HepG2 (cell line): ENCODE data around the gene SH3TC2. TPM values are rescaled to one million over a fixed set of nuclear protein-coding genes. Genes with fewer than 3 reads are reported as not detected.

Experiments used
- ATF7-NPFF ChIP-seq: sonication (generic); formaldehyde crosslinking; IDR thresholded peaks from 2 replicates; pipeline ENCODE4 v1.8.1; 2023; ENCODE audit warnings: mild to moderate bottlenecking, low read depth, missing genetic modification reagents, moderate library complexity
- HDAC6 ChIP-seq: fragments of 200-600 bp; sonication (generic); IDR thresholded peaks from 2 replicates; pipeline ENCODE4 v1.7.0; 2017; ENCODE audit warnings: mild to moderate bottlenecking, antibody characterized with exemption, low read length, low read depth
- NCOA5 ChIP-seq: sonication (generic); formaldehyde crosslinking; IDR thresholded peaks from 2 replicates; pipeline ENCODE4 v1.4.0; 2020; ENCODE audit warnings: missing genetic modification reagents
- TCF12 ChIP-seq, 2 experiments: fragments of 450-650 bp in 1 of 2; sonication (generic) in 1 of 2; formaldehyde crosslinking in 1 of 2; IDR thresholded peaks; 2 replicates each; pipeline versions ENCODE4 v1.6.1 to v1.8.0; 2017 to 2022; ENCODE audit warnings: antibody characterized with exemption in 1 of 2, mild to moderate bottlenecking in 1 of 2, missing genetic modification reagents in 1 of 2, moderate library complexity in 1 of 2
- ZBTB21 ChIP-seq: sonication (generic); formaldehyde crosslinking; IDR thresholded peaks from 2 replicates; pipeline ENCODE4 v1.4.0; 2020; ENCODE audit warnings: missing genetic modification reagents
- ZNF460 ChIP-seq: sonication (generic); formaldehyde crosslinking; IDR thresholded peaks from 2 replicates; pipeline ENCODE4 v1.5.1; 2020; ENCODE audit warnings: missing genetic modification reagents, mild to moderate bottlenecking, borderline replicate concordance
- ZSCAN12 ChIP-seq: sonication (generic); formaldehyde crosslinking; IDR thresholded peaks from 2 replicates; pipeline ENCODE4 v1.9.0; 2021; ENCODE audit warnings: mild to moderate bottlenecking, missing genetic modification reagents
- polyA plus RNA-seq, 8 experiments: library from polyadenylated mRNA; depleted of rRNA in 3 of 8; stranded (reverse) in 7 of 8; unstranded in 1 of 8; fragments of >200 nt; fragmentation: Illumina TruSeq in 4 of 8; extraction: Trizol in 4 of 8; gene quantifications; 2 replicates each; pipeline versions ENCODE4 v1.2.1 to v1.2.3, GENCODE V29; 2011 to 2016; ENCODE audit warnings: low read depth in 4 of 8, missing spikeins in 1 of 8, mixed read lengths in 1 of 8; ENCODE audit not compliant: insufficient read depth in 1 of 8
- total RNA-seq, 5 experiments: library from RNA; depleted of rRNA; stranded (reverse); fragments of >200 nt; fragmentation: Illumina TruSeq; extraction: Trizol; gene quantifications; 2 replicates each; pipeline ENCODE4 v1.2.3, GENCODE V29; 2016; ENCODE audit warnings: low read depth in 1 of 5
- TF ChIP-seq, protein P1 (sequence below): sonication (generic); formaldehyde crosslinking; IDR thresholded peaks from 2 replicates; pipeline ENCODE4 v1.4.0; 2020; ENCODE audit warnings: mild to moderate bottlenecking, missing genetic modification reagents
- TF ChIP-seq, protein P2 (sequence below): sonication (generic); formaldehyde crosslinking; IDR thresholded peaks from 2 replicates; pipeline ENCODE4 v1.8.1; 2023; ENCODE audit warnings: mild to moderate bottlenecking, missing genetic modification reagents
- TF ChIP-seq, protein P3 (sequence below): sonication (generic); formaldehyde crosslinking; IDR thresholded peaks from 2 replicates; pipeline ENCODE4 v1.8.0; 2022; ENCODE audit warnings: mild to moderate bottlenecking, missing genetic modification reagents

Gene SH3TC2
- total and polyA plus RNA-seq, 2 of the 13 experiments (the other 11 are each of a cell fraction or from before 2014, with no cell fraction given), result 0.34 to 0.71 TPM

DNA sequence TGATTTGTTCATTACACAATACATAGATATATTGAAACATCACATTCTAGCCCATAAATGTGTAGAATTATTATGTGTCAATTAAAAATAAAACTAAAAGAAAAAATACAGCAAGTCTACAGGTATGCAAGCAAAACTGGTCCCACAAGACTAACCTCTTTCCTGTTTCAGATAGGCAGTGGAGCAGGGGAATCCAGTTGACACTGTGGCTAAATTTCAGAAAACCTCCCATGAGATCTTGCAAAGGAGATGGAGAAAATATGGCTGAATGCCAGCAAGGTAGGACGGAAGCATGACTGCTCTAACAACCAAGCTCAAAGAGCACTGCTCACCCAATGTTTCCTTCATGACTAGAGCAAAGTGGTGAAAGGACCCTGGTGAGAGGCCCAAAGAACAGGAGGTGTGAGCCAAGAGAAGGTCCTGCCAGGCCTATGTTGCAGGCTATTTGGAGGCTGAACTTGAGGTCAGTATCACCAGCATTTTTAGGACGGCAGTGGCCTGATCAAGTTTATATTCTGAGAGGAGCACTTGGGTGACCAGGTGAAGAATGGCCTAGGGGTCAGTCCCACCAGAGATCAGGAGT, 1.1 kb upstream of the SH3TC2 start (continued):
- TF ChIP-seq, protein P1, sequence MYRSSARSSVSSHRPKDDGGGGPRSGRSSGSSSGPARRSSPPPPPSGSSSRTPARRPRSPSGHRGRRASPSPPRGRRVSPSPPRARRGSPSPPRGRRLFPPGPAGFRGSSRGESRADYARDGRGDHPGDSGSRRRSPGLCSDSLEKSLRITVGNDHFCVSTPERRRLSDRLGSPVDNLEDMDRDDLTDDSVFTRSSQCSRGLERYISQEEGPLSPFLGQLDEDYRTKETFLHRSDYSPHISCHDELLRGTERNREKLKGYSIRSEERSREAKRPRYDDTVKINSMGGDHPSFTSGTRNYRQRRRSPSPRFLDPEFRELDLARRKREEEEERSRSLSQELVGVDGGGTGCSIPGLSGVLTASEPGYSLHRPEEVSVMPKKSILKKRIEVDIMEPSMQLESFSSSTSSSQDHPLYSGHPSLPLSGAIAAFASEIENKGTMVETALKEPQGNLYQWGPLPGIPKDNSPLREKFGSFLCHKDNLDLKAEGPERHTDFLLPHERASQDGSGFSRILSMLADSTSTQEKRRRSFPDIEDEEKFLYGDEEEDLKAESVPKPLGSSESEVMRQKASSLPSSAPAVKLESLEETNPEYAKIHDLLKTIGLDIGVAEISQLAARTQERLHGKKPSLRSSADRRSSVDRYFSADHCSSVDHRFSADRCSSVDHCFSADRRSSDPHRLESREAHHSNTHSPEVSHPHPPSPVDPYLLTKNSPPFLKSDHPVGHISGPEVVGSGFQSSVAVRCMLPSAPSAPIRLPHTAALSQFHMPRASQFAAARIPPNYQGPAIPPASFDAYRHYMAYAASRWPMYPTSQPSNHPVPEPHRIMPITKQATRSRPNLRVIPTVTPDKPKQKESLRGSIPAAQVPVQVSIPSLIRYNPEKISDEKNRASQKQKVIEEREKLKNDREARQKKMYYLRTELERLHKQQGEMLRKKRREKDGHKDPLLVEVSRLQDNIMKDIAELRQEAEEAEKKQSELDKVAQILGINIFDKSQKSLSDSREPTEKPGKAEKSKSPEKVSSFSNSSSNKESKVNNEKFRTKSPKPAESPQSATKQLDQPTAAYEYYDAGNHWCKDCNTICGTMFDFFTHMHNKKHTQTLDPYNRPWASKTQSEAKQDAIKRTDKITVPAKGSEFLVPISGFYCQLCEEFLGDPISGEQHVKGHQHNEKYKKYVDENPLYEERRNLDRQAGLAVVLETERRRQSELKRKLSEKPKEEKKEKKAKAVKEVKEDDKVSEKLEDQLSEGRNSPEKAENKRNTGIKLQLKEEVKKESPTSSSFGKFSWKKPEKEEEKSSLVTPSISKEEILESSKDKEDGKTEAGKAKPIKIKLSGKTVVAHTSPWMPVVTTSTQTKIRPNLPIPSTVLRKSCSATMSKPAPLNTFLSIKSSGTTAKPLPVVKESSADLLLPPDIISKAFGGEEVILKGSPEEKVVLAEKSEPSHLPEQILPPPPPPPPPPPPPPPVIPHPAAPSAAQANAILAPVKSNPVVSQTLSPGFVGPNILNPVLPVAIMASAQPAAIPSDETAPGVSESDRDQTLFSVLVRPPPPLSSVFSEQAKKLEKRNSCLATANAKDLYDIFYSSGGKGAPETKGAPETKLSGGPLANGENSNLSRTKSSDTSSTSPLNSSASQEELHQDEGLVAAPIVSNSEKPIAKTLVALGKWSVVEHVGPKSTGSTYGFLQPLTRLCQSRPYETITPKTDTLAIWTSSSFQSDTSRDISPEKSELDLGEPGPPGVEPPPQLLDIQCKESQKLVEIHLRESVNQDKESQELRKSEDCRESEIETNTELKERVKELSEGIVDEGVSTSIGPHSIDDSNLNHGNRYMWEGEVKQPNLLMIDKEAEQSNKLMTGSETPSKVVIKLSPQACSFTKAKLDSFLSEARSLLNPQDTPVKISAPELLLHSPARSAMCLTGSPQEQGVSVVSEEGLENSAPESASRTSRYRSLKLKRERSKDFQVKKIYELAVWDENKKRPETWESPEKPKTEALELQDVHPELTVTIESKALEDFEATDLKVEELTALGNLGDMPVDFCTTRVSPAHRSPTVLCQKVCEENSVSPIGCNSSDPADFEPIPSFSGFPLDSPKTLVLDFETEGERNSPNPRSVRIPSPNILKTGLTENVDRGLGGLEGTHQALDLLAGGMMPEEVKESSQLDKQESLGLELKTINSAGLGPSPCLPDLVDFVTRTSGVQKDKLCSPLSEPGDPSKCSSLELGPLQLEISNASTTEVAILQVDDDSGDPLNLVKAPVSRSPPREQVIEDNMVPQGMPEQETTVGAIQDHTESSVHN (CRISPR knock-in tag), result no peak
- TF ChIP-seq TCF12 (IDR thresholded peaks at IDR 0.05), result no peak
- no peak for TF ChIP-seq TCF12 (CRISPR knock-in tag; IDR thresholded peaks at IDR 0.05)
- no peak for TF ChIP-seq ATF7-NPFF (CRISPR knock-in tag)
- TF ChIP-seq, protein P2, sequence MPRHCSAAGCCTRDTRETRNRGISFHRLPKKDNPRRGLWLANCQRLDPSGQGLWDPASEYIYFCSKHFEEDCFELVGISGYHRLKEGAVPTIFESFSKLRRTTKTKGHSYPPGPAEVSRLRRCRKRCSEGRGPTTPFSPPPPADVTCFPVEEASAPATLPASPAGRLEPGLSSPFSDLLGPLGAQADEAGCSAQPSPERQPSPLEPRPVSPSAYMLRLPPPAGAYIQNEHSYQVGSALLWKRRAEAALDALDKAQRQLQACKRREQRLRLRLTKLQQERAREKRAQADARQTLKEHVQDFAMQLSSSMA (CRISPR knock-in tag), result no peak
- no peak for TF ChIP-seq HDAC6
- no peak for TF ChIP-seq ZNF460 (CRISPR knock-in tag)
- no peak for TF ChIP-seq NCOA5 (CRISPR knock-in tag)
- TF ChIP-seq ZBTB21, result no peak
- TF ChIP-seq, protein P3, sequence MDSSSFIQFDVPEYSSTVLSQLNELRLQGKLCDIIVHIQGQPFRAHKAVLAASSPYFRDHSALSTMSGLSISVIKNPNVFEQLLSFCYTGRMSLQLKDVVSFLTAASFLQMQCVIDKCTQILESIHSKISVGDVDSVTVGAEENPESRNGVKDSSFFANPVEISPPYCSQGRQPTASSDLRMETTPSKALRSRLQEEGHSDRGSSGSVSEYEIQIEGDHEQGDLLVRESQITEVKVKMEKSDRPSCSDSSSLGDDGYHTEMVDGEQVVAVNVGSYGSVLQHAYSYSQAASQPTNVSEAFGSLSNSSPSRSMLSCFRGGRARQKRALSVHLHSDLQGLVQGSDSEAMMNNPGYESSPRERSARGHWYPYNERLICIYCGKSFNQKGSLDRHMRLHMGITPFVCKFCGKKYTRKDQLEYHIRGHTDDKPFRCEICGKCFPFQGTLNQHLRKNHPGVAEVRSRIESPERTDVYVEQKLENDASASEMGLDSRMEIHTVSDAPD (CRISPR knock-in tag), result no peak
- no peak for TF ChIP-seq ZSCAN12 (CRISPR knock-in tag)
